ENCODE results near the gene TRAPPC1.

The TRAPPC1 gene

GRCh38 chr17:7950578-7950977, 18.8 kb upstream of the TRAPPC1 start:
- no peak for TF ChIP-seq CTCF (IDR thresholded peaks at IDR 0.05; ENCODE audit: low read depth, low read length)

GRCh38 chr17:7947651-7948050, 15.9 kb upstream of the TRAPPC1 start:
- TF ChIP-seq CTCF (IDR thresholded peaks at IDR 0.05; ENCODE audit: low read depth, low read length): no peak
- DNase-seq (ENCODE audit: extremely low read depth, low read depth): no peak

More at GRCh38 chr17:7950578-7950977, 18.8 kb upstream of the TRAPPC1 start:
- DNase-seq (ENCODE audit: extremely low read depth, low read depth): no peak

- DNase-seq (ENCODE audit: extremely low read depth, low read depth): no peak
Measured at GRCh38 chr17:7946441-7946840, 14.7 kb upstream of the TRAPPC1 start.

GRCh38 chr17:7945651-7946050, 13.9 kb upstream of the TRAPPC1 start:
- no peak for TF ChIP-seq CTCF (IDR thresholded peaks at IDR 0.05; ENCODE audit: low read depth, low read length)
- DNase-seq (ENCODE audit: extremely low read depth, low read depth): no peak

More at GRCh38 chr17:7946441-7946840, 14.7 kb upstream of the TRAPPC1 start:
- TF ChIP-seq CTCF (IDR thresholded peaks at IDR 0.05; ENCODE audit: low read depth, low read length): no peak

- TF ChIP-seq CTCF (IDR thresholded peaks at IDR 0.05; ENCODE audit: low read depth, low read length): no peak
- no peak for DNase-seq (ENCODE audit: extremely low read depth, low read depth)
Measured at GRCh38 chr17:7944326-7944725, 12.6 kb upstream of the TRAPPC1 start.

- no peak for TF ChIP-seq CTCF (IDR thresholded peaks at IDR 0.05; ENCODE audit: low read depth, low read length)
- DNase-seq (ENCODE audit: extremely low read depth, low read depth): no peak
Measured at GRCh38 chr17:7943291-7943690, 11.5 kb upstream of the TRAPPC1 start.

GRCh38 chr17:7940743-7941142, 9.0 kb upstream of the TRAPPC1 start:
- no peak for TF ChIP-seq CTCF (IDR thresholded peaks at IDR 0.05; ENCODE audit: low read depth, low read length)
- no peak for DNase-seq (ENCODE audit: extremely low read depth, low read depth)

Measured in AG09319 (cell line).